ENCODE results near the gene AGBL3.

AGBL3 gene

DNA sequence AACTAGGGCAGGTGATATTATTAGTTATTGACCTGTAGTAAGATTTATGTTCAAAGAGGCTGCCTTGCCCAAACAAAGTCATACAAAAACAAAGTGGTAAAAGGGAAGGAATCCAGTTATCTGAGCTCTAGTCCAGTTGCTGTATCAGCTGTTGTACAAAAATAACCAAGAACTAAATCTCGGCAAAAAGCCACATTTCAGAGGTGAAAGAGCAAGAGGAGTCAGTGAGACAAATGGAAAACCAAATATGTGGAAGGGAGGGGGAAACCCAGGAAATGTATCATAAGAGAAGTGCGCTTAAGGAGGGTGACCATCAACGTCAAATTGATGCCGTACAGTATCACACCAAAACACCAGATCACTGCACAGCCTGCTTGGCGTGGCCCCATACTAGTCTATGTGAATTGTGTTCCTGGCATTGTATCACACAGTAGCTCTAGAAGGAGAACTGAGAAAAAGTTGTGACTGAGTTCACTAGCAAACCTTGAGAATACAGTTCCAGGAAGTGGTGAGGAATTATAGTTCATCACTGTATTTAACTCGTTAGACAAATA, 6.4 kb downstream of the AGBL3 start:
- H3K4me3 ChIP-seq (ENCODE audit: low read depth, low read length) = no peak overlapping the region
- no peak for DNase-seq (ENCODE audit: low read depth)
- TF ChIP-seq POLR2A (IDR thresholded peaks at IDR 0.05; ENCODE audit: extremely low read depth, insufficient read length) (no peak), CTCF (IDR thresholded peaks at IDR 0.05; ENCODE audit: low read depth, low read length) (no peak), MYC (IDR thresholded peaks at IDR 0.05; ENCODE audit: low read depth, low read length) (no peak), MAX (IDR thresholded peaks at IDR 0.05; ENCODE audit: low read depth, low read length) (no peak)

DNA sequence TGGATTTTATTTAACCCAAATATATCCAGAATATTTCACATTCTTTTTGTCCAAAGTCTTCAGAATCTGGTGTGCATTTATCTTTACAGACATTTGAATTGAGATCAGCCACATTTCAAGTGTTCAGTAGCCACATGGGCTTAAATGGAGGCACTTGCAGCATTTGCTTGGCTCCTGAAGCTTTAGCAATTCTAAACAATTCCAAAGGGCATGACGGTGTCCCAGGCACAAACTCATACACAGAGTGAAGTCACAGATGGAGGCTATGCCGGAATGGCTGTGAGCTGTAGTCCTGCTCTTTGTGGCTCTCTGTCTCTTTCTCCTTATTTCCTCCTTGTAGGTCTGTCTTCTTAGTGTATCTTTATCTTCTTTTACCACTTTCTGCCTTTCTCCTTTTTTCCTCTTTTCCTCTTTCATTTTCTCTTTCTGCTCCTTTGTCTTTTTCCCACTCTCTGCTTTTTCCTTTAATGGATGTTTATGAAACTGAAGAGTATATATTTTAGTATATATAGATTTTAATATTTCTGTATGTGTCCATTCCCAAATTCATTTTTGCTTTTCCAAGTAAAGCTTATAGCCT, 7.7 kb downstream of the AGBL3 start:
- DNase-seq (ENCODE audit: low read depth) = no peak
- no peak overlapping the region for H3K4me3 ChIP-seq (ENCODE audit: low read depth, low read length)
- TF ChIP-seq MAX (IDR thresholded peaks at IDR 0.05; ENCODE audit: low read depth, low read length) = no peak
- no peak for TF ChIP-seq POLR2A (IDR thresholded peaks at IDR 0.05; ENCODE audit: extremely low read depth, insufficient read length)
- TF ChIP-seq MYC (IDR thresholded peaks at IDR 0.05; ENCODE audit: low read depth, low read length) = no peak
- TF ChIP-seq CTCF (IDR thresholded peaks at IDR 0.05; ENCODE audit: low read depth, low read length) = no peak

GRCh38 chr7:134995239-134996096, 9.2 kb downstream of the AGBL3 start:
- TF ChIP-seq MAX (IDR thresholded peaks at IDR 0.05; ENCODE audit: low read depth, low read length) (no peak), POLR2A (IDR thresholded peaks at IDR 0.05; ENCODE audit: extremely low read depth, insufficient read length) (no peak), MYC (IDR thresholded peaks at IDR 0.05; ENCODE audit: low read depth, low read length) (no peak), CTCF (IDR thresholded peaks at IDR 0.05; ENCODE audit: low read depth, low read length) (no peak)
- DNase-seq (ENCODE audit: low read depth) = no peak
- no peak overlapping the region for H3K4me3 ChIP-seq (ENCODE audit: low read depth, low read length)

- no peak for TF ChIP-seq MYC (IDR thresholded peaks at IDR 0.05; ENCODE audit: low read depth, low read length)
- H3K4me3 ChIP-seq (ENCODE audit: low read depth, low read length) = no peak overlapping the region
- DNase-seq (ENCODE audit: low read depth) = no peak
These were observed 9.8 kb downstream of the AGBL3 start for GRCh38 chr7:134996097-134996550.

GRCh38 chr7:134997214-134997885, 11.0 kb downstream of the AGBL3 start:
- TF ChIP-seq CTCF (IDR thresholded peaks at IDR 0.05; ENCODE audit: low read depth, low read length) (no peak), MAX (IDR thresholded peaks at IDR 0.05; ENCODE audit: low read depth, low read length) (no peak), MYC (IDR thresholded peaks at IDR 0.05; ENCODE audit: low read depth, low read length) (no peak), POLR2A (IDR thresholded peaks at IDR 0.05; ENCODE audit: extremely low read depth, insufficient read length) (no peak)
- no peak overlapping the region for H3K4me3 ChIP-seq (ENCODE audit: low read depth, low read length)
- DNase-seq (ENCODE audit: low read depth) = no peak

GRCh38 chr7:134999136-134999535, 12.8 kb downstream of the AGBL3 start:
- DNase-seq (ENCODE audit: low read depth) = no peak
- H3K4me3 ChIP-seq (ENCODE audit: low read depth, low read length) = no peak overlapping the region

More at GRCh38 chr7:134999136-134999535, 12.8 kb downstream of the AGBL3 start:
- TF ChIP-seq CTCF (IDR thresholded peaks at IDR 0.05; ENCODE audit: low read depth, low read length) (no peak), POLR2A (IDR thresholded peaks at IDR 0.05; ENCODE audit: extremely low read depth, insufficient read length) (no peak), MYC (IDR thresholded peaks at IDR 0.05; ENCODE audit: low read depth, low read length) (no peak), MAX (IDR thresholded peaks at IDR 0.05; ENCODE audit: low read depth, low read length) (no peak)

Measured in NB4 (cell line).